ENCODE measurements around the gene TMEM132C.
"Not testable (repeated sequence)": the region's sequence is repeated elsewhere in the genome, so short reads cannot be mapped to it uniquely, and the experiment has no call there.

The TMEM132C gene

GRCh38 chr12:128594521-128594920 is 327.6 kb downstream of the TMEM132C start:
- H3K27ac ChIP-seq: no peak overlapping the region
- no peak for DNase-seq (ENCODE audit: low read depth, low spot score)

GRCh38 chr12:128595609-128596008 is 328.6 kb downstream of the TMEM132C start:
- H3K27ac ChIP-seq: no peak overlapping the region
- no peak for DNase-seq (ENCODE audit: low read depth, low spot score)

- no peak overlapping the region for H3K27ac ChIP-seq
- DNase-seq (ENCODE audit: low read depth, low spot score): no peak
Observed at GRCh38 chr12:128600886-128601285, 333.9 kb downstream of the TMEM132C start.

GRCh38 chr12:128603573-128604115 is 336.7 kb downstream of the TMEM132C start:
- no peak overlapping the region for H3K27ac ChIP-seq
- DNase-seq (ENCODE audit: low read depth, low spot score): no peak

GRCh38 chr12:128604219-128604618 is 337.2 kb downstream of the TMEM132C start:
- not testable (repeated sequence) for DNase-seq (ENCODE audit: low read depth, low spot score); H3K27ac ChIP-seq

- DNase-seq (ENCODE audit: low read depth, low spot score): no peak
- H3K27ac ChIP-seq: no peak overlapping the region
Observed at GRCh38 chr12:128606051-128606450, 339.1 kb downstream of the TMEM132C start.

GRCh38 chr12:128606538-128606937 is 339.6 kb downstream of the TMEM132C start:
- DNase-seq (ENCODE audit: low read depth, low spot score): no peak
- H3K27ac ChIP-seq: no peak overlapping the region

GRCh38 chr12:128606970-128607369 is 340.0 kb downstream of the TMEM132C start:
- DNase-seq (ENCODE audit: low read depth, low spot score): no peak

GRCh38 chr12:128607641-128608040 is 340.7 kb downstream of the TMEM132C start:
- H3K27ac ChIP-seq: no peak overlapping the region
- DNase-seq (ENCODE audit: low read depth, low spot score): no peak

More at GRCh38 chr12:128606970-128607369, 340.0 kb downstream of the TMEM132C start:
- H3K27ac ChIP-seq: no peak overlapping the region

- DNase-seq (ENCODE audit: low read depth, low spot score): no peak
- no peak overlapping the region for H3K27ac ChIP-seq
Observed at GRCh38 chr12:128609861-128610260, 342.9 kb downstream of the TMEM132C start.

- DNase-seq (ENCODE audit: low read depth, low spot score): no peak
Observed at GRCh38 chr12:128611736-128612135, 344.8 kb downstream of the TMEM132C start.

GRCh38 chr12:128612150-128612850 is 345.3 kb downstream of the TMEM132C start:
- H3K27ac ChIP-seq: no peak overlapping the region
- DNase-seq (ENCODE audit: low read depth, low spot score): no peak

More at GRCh38 chr12:128611736-128612135, 344.8 kb downstream of the TMEM132C start:
- no peak overlapping the region for H3K27ac ChIP-seq

GRCh38 chr12:128613837-128614590 is 347.0 kb downstream of the TMEM132C start:
- DNase-seq (ENCODE audit: low read depth, low spot score): no peak
- no peak overlapping the region for H3K27ac ChIP-seq

- DNase-seq (ENCODE audit: low read depth, low spot score): no peak
- no peak overlapping the region for H3K27ac ChIP-seq
Observed at GRCh38 chr12:128617304-128617833, 350.4 kb downstream of the TMEM132C start.

- no peak overlapping the region for H3K27ac ChIP-seq
- DNase-seq (ENCODE audit: low read depth, low spot score): no peak
Observed at GRCh38 chr12:128619263-128619662, 352.3 kb downstream of the TMEM132C start.

GRCh38 chr12:128621304-128621703 is 354.3 kb downstream of the TMEM132C start:
- H3K27ac ChIP-seq: no peak overlapping the region
- DNase-seq (ENCODE audit: low read depth, low spot score): no peak

GRCh38 chr12:128623748-128624147 is 356.8 kb downstream of the TMEM132C start:
- no peak overlapping the region for H3K27ac ChIP-seq
- DNase-seq (ENCODE audit: low read depth, low spot score): no peak

- DNase-seq (ENCODE audit: low read depth, low spot score): no peak
- H3K27ac ChIP-seq: no peak overlapping the region
Observed at GRCh38 chr12:128626808-128627320, 359.9 kb downstream of the TMEM132C start.

- H3K27ac ChIP-seq: no peak overlapping the region
- no peak for DNase-seq (ENCODE audit: low read depth, low spot score)
Observed at GRCh38 chr12:128627659-128628058, 360.7 kb downstream of the TMEM132C start.

GRCh38 chr12:128629979-128630378 is 363.0 kb downstream of the TMEM132C start:
- DNase-seq (ENCODE audit: low read depth, low spot score): no peak
- H3K27ac ChIP-seq: no peak overlapping the region
